GDM1 (cell line): ENCODE results near the gene ARHGAP21.

Source experiments
- DNase-seq: peaks from one replicate; lab custom pipeline; 2025; lab: John Stamatoyannopoulos, UW

The ARHGAP21 gene

DNA sequence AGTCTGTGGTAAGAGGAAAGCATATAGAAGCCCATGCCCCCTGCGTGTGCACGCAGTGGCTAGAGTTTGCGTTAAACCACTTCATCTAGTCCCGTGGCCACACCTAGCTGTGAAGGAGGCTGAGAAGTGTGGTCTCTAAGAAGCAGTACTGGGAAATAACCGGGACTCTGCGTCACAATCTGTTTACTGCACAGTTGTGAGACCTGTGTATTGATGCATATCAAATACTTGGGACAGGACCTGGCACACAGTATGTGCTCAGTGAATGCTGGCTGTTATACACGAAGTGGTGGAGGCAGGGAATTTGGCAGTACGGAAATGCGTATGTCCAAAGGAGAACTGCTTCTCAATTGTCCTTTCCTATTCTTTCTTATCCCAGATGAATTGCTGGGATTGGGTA is 149.5 kb downstream of the ARHGAP21 start:
- DNase-seq, result no peak

DNA sequence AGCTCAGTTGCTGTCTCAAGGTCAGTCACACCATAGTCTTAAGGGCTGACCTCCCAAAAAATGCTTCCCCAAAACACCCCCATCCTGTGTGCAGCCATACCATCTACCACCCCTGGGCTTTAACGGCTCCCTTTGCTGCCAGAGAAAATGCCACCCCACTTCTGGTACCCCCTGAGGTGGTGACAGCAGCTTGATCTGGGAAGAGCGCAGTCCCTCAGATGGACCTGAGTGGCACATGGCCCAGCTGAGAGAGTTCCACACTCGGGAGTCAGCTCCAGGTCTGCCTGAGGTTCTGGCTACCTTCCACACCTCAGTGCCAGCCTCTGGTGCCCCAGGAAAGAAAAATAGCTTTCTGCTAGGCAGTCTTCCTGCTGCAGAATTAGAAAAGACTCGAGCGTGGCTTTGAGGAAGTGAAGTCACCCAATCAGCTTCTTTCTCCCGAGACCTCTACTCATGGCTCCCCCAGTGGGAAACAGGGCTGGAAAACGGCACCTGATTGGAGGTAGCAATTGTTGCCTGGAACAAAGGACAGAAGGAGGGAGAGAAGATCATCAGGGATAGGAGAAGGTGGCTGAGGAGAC is 151.7 kb downstream of the ARHGAP21 start:
- DNase-seq, result no peak

DNA sequence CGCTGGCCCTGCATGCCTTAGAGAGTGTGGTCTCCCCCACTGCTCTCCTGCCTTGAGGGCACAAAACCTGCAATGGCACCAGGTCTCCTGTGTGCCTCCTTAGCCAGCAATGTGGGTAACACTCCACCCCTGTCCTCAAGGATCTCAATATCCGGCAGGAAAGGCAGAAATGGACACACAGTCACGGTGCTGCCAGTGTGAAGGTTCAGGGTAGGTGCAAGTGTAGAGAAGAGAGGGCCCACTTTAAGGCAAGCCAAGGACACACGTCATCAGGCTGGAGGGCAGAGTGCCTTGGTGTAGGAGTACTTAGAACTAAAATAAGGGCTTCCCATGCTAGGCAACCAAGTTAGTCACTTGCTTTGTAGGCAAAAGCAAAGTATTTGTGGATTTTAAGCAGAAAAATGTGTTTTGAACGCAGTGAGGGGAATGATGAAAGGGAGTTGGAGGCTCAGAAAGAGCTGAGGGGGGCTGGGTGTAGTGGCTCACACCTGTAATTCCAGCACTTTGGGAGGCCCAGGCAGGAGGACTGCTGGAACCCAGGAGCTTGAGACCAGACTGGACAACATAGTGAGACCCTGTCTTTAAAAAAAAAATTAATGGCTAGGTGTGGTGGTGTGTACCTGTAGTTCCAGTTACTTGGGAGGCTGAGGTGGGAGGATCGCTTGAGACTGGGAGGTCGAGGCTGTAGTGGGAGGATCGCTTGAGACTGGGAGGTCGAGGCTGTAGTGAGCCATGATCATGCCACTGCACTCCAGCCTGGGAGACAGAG is 152.8 kb downstream of the ARHGAP21 start:
- DNase-seq, result no peak

DNA sequence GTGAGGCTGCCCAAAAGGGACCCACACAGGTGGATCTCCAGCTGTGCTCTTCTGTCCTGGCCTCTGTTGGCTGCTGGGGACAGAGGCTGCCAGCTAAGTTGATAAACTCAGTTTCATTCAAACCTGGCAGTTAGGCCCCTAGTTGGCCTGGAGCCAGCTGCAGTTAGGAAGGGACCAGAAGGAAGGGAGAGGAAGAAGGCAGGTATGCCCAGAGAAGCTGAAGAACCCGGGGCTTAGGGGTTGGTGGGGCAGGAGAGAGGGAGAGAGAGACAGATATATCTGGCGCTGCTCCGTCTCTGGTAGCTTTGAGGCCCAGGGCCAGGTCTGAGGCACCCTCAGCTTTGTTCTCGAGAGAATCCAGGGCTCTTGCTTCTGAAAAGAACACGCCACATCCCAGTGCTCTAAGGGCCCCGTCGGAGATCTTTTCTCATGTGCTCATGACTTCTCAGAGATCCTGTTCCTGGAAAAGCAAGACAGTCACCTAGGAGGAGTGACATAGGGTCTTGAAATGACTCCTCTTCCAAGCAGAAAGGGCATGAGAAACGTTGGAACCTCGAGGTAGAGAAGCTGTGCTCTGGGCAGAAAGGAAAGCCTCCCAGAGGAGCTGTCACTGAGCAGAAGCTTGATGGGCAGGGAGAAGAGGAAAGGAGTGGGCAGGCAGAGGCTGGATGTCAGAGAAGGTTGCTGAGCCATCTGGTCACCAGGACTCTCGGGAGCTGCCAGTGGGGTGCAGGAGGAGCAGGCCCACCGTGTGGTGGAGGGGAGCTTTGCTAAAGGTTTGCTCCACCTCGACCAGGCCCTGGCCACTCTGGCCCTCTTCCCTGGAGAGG is 153.6 kb downstream of the ARHGAP21 start:
- no peak for DNase-seq

DNA sequence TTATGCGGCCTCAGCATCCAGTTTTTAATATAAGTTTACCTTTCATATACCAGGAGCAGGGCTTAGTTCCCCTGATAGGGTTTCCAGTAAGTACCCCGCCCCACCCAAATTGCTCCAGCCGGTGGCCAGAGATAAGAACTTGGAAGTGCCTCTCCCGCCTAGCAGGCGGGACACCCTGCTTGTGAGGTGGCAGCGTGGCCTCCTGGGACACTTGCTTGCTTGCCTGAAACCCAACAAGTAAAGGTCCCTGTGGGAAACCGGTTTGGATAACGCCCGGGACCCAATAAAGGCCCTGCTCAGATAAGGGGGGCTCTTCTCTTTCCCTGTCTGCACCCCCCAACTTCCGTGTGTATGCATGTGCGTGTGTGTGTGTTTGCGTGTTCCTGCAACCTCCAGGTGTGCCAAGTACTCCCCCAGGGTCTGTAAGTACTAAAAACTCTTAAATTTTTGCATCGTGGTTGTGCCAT is 154.3 kb downstream of the ARHGAP21 start:
- no peak for DNase-seq

DNA sequence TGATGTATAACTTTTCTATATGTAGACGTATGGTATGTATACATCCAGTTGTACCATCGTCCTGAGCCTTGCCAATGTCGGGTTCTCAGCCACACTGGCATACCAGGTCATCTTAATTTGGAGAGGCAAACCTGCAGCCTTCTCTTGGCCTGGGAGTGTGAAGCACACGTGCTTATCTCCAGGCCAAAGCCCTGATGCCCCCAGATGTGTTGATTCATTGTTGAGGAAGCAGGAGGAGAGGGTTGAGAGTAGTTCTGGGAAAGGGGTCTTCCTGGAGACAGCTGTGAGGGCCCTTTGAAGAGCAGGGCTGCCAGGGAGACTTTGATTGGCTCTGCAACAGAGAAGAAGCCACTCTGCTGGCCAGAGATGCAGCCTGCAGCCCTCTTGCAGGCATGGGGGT is 155.6 kb downstream of the ARHGAP21 start:
- no peak for DNase-seq

DNA sequence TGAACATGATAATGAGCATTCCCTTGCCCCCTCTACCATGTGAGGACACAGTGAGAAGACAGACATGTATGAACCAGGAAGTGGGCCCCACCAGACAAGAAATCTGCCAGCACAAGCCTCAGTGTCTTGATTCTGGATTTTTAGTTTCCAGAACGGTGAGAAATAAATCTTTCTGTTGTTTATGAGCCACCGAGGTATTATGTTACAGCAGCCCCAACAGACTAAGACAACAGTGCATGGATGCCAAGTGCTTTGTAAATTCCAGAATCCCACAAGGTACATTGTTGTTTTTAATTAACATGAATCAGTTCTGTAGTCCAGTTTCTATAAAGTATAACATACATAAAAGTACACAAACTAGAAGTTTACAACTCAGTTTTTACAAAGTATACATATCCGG is 162.2 kb downstream of the ARHGAP21 start:
- DNase-seq, result no peak

DNA sequence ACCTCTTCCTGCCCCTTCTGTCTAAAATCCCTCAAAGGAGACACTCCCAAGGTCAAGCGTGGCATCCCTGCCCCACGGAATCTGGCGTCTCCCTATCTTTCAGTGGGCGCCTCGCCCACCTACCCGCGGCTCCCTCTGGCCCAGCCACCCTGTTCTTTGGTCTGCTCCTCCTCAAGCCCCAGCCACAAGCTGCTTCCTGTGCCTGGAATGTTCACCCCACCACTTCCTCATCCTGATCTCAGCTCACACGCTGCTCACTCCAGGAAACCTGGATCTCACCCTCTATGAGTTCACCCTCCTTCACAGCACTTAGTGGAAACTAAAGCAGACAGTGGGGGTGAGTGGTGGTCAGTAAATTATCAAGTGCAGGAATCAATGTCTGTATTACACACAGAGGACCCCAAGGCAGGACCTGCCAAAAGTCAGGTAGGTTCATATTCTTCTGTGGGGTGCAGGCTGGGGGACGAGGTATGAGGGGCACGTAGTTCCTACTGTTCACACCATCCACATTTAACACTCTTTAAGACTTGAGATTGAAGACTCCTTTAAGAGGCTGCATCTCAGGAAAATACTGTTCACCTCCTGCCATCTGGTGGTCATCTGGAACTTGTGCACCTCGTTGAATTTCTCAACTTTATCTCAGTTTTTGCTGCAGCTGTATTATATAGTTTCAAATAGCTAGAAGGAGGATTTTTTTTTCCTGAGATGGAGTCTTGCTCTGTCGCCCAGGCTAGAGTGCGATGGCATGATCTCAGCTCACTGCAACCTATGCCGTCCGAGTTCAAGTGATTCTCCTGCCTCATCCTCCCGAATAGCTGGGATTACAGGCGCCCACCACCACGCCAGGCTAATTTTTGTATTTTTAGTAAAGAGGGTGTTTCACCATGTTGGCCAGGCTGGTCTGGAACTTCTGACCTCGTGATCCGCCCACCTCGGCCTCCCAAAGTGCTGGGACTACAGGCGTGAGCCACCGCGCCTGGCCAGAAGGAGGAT is 166.6 kb downstream of the ARHGAP21 start:
- DNase-seq, result peak; percentile 48

DNA sequence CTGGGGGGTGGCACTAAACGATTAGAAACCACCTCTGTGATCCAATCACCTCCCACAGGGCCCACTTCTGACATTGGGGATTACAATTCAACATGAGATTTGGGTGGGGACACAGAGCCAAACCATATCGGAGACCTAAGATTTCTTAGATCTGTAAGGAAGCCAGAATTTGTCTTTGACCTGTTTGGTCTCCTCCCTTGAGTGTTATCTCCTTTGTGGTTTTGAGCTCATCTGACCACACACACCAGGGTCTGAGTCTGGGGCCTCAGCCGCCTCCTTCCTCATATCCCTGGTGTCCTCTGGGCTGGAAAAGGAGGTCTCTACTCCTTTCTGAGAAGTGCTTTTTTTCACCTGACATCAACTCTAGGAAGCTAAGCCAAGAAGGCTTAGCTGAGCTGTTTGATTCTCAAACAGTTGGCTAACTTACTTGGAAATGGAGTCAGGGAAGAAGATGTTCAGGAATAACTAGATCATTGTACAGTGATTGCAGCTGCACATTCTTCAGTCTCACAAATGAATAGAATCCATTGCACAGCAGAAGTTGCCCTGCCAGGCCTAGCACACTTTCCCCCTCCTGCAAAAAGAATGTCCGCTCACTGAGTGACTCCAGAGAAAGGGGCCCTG is 167.4 kb downstream of the ARHGAP21 start:
- DNase-seq, result no peak

DNA sequence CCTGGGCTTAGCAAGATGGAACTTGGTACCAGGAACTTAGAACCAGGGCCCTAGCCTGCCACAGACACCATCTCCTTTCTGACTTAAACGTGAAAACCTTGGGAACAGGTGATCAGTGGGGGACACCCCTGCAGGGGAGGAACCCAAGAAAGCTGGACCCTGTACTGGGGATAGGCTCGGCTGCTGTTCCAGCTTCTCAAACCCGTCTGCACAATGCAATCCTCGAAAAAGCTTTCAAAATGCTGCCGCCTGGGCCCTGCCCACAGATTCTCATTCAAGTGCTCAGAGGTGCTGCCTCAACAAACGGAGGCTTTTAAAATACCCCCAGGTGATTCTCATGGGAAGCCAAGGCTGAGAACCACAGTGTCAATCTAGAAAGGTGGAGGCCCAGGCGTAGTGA is 169.7 kb downstream of the ARHGAP21 start:
- DNase-seq, result no peak

DNA sequence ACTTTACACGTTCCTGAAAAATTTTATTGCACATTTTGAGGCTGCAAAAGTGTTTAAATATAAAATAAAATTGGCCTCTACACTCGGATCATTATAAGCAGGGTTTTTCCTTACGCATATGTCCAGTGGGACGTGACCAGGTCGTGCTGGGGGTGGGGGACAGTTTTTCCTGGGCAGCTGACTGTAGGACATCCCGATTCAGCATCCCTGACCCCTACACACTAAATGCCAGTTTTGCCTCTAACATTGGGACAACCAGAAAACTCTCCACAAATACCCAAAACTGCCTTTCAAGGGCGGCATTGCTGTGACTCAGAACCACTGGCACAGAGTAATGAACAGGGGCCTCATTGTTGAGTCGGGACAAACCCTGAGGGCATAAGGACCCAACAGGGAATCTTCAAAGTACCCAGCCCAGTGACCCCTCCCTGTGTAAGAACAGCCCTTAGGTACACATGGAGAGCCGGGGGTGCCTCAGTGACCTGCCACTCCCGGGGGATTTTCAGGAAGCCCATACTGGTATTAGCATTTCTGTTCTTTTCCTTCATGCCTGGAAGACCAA is 170.6 kb downstream of the ARHGAP21 start:
- DNase-seq, result no peak

DNA sequence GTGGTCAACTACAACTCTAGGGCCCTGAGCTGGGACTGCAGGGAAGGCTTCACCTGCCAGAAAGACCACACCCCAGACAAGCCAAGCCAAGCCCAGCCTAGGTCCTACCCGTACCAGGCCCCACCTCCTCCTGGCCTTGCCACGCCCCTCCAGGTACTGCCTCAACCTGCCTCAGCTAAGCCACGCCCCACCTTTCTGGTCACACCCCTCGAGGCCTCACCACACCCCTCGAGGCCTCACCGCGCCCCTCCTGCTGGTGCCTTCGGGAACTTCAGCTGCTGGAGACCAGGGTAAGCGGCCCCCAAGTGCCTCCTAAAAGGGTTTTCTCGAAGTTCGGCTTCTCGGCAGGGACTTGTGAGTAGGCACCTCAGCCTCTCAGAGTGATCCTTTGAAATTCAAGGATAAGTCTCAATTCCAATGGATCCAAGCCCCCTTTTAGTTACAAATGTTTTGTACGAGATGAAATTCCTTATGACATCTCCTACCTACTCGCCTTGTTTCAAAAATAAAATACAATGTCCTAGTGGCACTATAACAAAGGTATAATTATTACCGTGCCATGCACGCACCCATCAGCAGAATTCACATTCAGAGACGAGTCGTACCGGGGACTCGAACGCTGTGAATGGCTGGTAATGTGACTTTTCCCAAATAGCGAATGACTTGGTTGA is 171.2 kb downstream of the ARHGAP21 start:
- DNase-seq, result no peak

DNA sequence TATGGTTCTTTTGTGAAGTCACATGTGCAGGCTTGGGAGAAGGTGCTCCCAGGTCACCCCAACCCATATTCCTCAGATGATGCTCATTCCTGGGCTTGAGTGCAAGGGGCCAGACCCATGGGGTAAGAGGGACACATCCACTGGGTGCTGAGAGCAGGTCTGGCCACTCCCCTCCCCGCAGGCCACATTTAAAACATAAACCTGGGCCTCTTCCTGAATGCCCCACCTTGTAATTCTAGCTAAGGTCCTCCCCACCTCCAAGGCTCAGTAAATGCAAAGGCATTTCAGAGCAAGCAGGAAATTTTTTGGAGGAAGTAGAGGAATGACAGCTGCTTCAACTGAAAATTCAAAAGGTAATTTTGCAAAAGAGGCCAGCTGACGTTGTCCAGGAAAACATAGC is 172.5 kb downstream of the ARHGAP21 start:
- DNase-seq, result no peak

DNA sequence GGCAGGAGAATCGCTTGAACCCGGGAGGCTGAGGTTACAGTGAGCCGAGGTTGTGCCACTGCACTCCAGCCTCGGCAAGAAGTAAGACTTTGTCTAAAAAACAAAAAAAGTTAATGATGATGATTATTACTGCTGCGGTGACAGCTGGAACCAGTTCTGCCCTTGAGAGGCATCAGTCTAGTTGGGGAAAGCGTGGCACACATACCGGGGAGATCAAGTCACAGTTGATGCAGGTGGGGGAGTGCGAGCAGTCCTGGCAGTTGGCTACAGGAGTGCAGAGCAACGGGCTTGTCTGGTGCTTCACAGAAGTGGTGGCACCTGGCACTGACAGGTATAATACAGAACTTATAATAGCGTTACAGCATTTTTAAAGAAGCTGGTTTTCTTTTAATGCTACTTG is 173.0 kb downstream of the ARHGAP21 start:
- no peak for DNase-seq

DNA sequence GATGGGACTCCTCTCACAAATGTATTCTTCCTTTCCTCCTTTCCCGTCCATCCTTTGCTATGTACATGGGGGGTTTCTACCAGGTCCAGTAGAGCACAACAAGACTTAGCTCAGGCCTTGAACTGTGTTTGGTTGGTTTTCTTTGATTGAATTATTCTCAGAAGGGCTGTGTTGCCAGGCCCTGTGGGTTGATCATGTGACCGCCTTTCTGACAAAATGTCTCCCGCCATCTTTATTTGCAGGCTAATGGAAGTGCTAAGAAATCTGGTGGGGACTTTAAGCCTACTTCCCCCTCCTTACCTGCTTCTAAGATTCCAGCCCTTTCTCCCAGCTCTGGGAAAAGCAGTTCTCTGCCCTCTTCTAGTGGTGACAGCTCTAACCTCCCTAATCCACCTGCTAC is 178.1 kb downstream of the ARHGAP21 start:
- DNase-seq, result no peak

DNA sequence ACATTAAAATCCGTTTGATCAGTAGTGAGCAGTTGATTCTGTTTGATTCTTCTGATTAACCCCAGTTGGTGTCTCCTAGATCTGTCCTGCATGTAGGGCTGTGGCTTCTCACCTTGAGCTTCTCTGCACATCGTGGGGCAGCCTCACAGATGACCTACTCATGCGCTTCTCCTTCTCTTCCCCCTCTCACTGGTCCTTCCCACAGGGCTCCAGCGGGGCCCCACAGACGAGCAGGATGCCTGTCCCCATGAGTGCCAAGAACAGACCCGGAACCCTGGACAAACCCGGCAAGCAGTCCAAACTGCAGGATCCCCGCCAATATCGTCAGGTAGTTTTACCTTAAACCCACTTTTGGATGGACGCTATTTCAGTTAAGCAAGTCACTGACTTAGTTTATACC is 178.9 kb downstream of the ARHGAP21 start:
- no peak for DNase-seq

DNA sequence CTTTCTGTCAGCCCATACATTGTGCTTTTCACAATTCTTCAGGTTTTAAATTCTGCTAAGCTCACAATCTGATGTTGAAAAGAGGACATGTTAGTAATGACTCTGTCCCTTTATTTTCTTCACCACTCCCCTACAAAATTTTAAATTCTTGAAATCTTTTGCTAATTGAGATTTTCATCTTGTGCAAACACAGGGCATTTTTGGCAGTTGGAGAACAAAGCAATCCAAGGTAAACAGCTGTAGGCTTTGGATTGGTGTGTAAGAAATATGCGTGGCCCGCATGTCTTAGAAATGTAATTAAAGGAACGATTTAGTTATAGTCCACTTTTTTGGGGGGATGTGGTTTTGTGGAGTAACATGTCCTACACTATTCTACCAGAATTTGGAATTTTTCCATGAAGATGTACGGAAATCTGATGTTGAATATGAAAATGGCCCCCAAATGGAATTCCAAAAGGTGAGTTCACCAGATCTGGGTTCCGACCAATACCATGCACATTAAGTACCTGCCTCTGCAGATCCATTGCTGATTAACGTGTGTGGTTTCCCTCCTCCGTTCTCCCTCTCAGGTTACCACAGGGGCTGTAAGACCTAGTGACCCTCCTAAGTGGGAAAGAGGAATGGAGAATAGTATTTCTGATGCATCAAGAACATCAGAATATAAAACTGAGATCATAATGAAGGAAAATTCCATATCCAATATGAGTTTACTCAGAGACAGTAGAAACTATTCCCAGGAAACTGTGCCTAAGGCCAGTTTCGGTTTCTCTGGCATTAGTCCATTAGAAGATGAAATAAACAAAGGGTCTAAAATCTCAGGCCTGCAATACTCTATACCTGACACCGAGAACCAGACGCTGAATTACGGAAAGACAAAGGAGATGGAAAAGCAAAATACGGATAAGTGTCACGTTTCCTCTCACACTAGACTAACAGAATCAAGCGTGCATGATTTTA is 181.1 kb downstream of the ARHGAP21 start:
- DNase-seq, result no peak

DNA sequence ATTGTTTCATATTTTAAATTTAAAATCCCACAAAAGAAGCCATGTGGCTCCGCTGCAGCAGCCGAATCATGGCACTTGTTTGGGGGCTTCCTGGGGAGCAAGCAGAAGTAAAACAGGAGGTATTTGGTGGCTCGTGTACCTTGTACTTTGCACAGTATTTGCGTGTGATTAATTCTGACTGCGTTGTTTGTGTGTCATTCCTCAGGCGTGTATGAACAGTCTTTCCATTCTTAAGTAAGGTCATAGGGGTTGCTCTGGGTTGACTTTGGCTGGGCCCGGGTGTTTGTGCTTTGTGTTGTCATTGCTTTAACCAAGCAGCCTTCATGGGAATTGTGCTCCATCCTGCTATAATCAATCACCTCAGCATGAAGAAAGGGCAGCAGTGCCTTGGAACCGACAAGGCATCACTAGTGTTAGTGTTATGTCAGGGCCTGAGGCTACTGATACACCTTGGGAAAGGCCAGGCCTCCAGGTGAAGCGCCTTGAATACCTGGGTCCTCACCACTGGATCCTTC is 182.4 kb downstream of the ARHGAP21 start:
- DNase-seq, result no peak

DNA sequence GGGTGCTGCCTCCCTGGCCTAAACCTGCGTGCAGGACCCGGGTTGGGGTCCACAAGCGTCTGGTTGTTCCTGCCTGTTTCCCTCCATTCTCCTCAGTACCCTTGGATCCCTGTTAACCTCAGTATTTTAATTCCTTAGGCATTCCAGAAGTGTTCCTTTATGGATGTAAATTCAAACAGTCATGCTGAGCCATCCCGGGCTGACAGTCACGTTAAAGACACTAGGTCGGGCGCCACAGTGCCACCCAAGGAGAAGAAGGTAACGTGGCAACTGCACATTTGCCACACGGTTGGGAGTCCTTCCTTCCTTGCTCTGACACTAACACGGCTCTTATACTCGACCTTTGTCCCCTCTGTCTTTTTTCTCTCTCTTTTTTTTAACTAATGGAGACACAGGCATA is 187.1 kb downstream of the ARHGAP21 start:
- no peak for DNase-seq
